ENCODE data around the gene TBC1D20.

- TF ChIP-seq, protein P1, sequence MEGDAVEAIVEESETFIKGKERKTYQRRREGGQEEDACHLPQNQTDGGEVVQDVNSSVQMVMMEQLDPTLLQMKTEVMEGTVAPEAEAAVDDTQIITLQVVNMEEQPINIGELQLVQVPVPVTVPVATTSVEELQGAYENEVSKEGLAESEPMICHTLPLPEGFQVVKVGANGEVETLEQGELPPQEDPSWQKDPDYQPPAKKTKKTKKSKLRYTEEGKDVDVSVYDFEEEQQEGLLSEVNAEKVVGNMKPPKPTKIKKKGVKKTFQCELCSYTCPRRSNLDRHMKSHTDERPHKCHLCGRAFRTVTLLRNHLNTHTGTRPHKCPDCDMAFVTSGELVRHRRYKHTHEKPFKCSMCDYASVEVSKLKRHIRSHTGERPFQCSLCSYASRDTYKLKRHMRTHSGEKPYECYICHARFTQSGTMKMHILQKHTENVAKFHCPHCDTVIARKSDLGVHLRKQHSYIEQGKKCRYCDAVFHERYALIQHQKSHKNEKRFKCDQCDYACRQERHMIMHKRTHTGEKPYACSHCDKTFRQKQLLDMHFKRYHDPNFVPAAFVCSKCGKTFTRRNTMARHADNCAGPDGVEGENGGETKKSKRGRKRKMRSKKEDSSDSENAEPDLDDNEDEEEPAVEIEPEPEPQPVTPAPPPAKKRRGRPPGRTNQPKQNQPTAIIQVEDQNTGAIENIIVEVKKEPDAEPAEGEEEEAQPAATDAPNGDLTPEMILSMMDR (IDR thresholded peaks at IDR 0.05) = no peak
- no peak for TF ChIP-seq POLR2A (IDR thresholded peaks at IDR 0.05)
Observed at GRCh38 chr20:438571-439469, 23.5 kb downstream of the TBC1D20 start.

Data from Peyer's patch (tissue), 4 donors.